Stimulated activated CD4-positive, alpha-beta T cell treated with anti-CD3 and anti-CD28 coated beads, Interleukin-2, amount 100 ng/mL, for 24 hours (primary cell): ENCODE data around the gene ZNF451.

Experiments used
- DNase-seq, 2 donors: peaks; one replicate each; pipeline ENCODE4 v3.0.0-alpha.2; 2020

The ZNF451 gene

GRCh38 chr6:57097596-57097995, 7.6 kb downstream of the ZNF451 start:
- DNase-seq, result no peak

GRCh38 chr6:57102976-57103375, 13.0 kb downstream of the ZNF451 start:
- DNase-seq, result no peak

GRCh38 chr6:57104336-57104735, 14.3 kb downstream of the ZNF451 start:
- no peak for DNase-seq

- DNase-seq, result no peak
These were observed 17.0 kb downstream of the ZNF451 start for GRCh38 chr6:57106990-57107389.

- no peak for DNase-seq
These were observed 18.7 kb downstream of the ZNF451 start for GRCh38 chr6:57108691-57109090.

- DNase-seq, result no peak
These were observed 19.9 kb downstream of the ZNF451 start for GRCh38 chr6:57109880-57110279.

- DNase-seq, result no peak
These were observed 23.1 kb downstream of the ZNF451 start for GRCh38 chr6:57113105-57113504.

GRCh38 chr6:57116776-57117175, 26.8 kb downstream of the ZNF451 start:
- DNase-seq, result no peak

GRCh38 chr6:57117796-57118195, 27.8 kb downstream of the ZNF451 start:
- no peak for DNase-seq

GRCh38 chr6:57123111-57123510, 33.1 kb downstream of the ZNF451 start:
- DNase-seq, result no peak

- no peak for DNase-seq
These were observed 37.8 kb downstream of the ZNF451 start for GRCh38 chr6:57127763-57128162.

GRCh38 chr6:57130661-57131177, 40.7 kb downstream of the ZNF451 start:
- no peak for DNase-seq

GRCh38 chr6:57134954-57135353, 45.0 kb downstream of the ZNF451 start:
- no peak for DNase-seq

- DNase-seq, result no peak
These were observed 45.9 kb downstream of the ZNF451 start for GRCh38 chr6:57135885-57136284.

GRCh38 chr6:57137350-57137749, 47.4 kb downstream of the ZNF451 start:
- DNase-seq, result no peak

- DNase-seq, result no peak
These were observed 48.0 kb downstream of the ZNF451 start for GRCh38 chr6:57138026-57138425.

- no peak for DNase-seq
These were observed 51.6 kb downstream of the ZNF451 start for GRCh38 chr6:57141451-57142177.

- DNase-seq, result no peak
These were observed 52.2 kb downstream of the ZNF451 start for GRCh38 chr6:57142178-57142525.

GRCh38 chr6:57143690-57144089, 53.7 kb downstream of the ZNF451 start:
- DNase-seq, result no peak

- no peak for DNase-seq
These were observed 57.4 kb downstream of the ZNF451 start for GRCh38 chr6:57147401-57147800.

- DNase-seq, result no peak
These were observed 58.2 kb downstream of the ZNF451 start for GRCh38 chr6:57147955-57148858.

GRCh38 chr6:57158658-57159057, 68.7 kb downstream of the ZNF451 start:
- no peak for DNase-seq

- DNase-seq, result no peak
These were observed 69.1 kb downstream of the ZNF451 start for GRCh38 chr6:57159127-57159526.

GRCh38 chr6:57162028-57162427, 72.0 kb downstream of the ZNF451 start:
- no peak for DNase-seq
